HEK293T (cell line): Measurements from ENCODE around the gene SAP30L.

ENCODE experiments used
- CTCF ChIA-PET: fragments of 350-600 bp; formaldehyde crosslinking; extraction: SDS; loops from one replicate; lab custom pipeline; 2021; ENCODE audit warnings: antibody characterized with exemption, inconsistent platforms; lab: Yijun Ruan, JAX
- POLR2A ChIA-PET: fragments of 350-600 bp; formaldehyde crosslinking; extraction: SDS; loops from one replicate; lab custom pipeline; 2020; ENCODE audit warnings: antibody characterized with exemption, inconsistent platforms; lab: Yijun Ruan, JAX
- DNase-seq: peaks from one replicate; pipeline ENCODE4 v3.0.0; 2012; ENCODE audit warnings: mixed read lengths; ENCODE audit errors: extremely low spot score
- ARNT ChIP-seq: fragments of 450-650 bp; IDR thresholded peaks from 2 replicates; pipeline ENCODE4 v1.6.1; 2017; ENCODE audit warnings: mild to moderate bottlenecking
- BHLHE40 ChIP-seq: fragments of 450-650 bp; IDR thresholded peaks from 2 replicates; pipeline ENCODE4 v1.6.1; 2016; ENCODE audit warnings: mild to moderate bottlenecking, moderate library complexity, borderline replicate concordance
- CTBP1 ChIP-seq: fragments of 450-650 bp; IDR thresholded peaks from 2 replicates; pipeline ENCODE4 v1.6.1; 2016; ENCODE audit warnings: borderline replicate concordance
- ELF4 ChIP-seq: fragments of 450-650 bp; IDR thresholded peaks from 2 replicates; pipeline ENCODE4 v1.6.1; 2017; ENCODE audit warnings: antibody characterized with exemption
- FOXA1 ChIP-seq: fragments of 450-650 bp; IDR thresholded peaks from 2 replicates; pipeline ENCODE4 v1.6.1; 2016; ENCODE audit warnings: mild to moderate bottlenecking
- FOXK2 ChIP-seq: fragments of 450-650 bp; IDR thresholded peaks from 2 replicates; pipeline ENCODE4 v1.6.1; 2016; ENCODE audit warnings: mild to moderate bottlenecking
- FOXM1 ChIP-seq: fragments of 450-650 bp; IDR thresholded peaks from 2 replicates; pipeline ENCODE4 v1.6.1; 2017; ENCODE audit warnings: mild to moderate bottlenecking, borderline replicate concordance
- HDGF ChIP-seq: fragments of 450-650 bp; IDR thresholded peaks from 2 replicates; pipeline ENCODE4 v1.6.1; 2017; ENCODE audit warnings: antibody characterized with exemption, borderline replicate concordance
- L3MBTL2 ChIP-seq: fragments of 450-650 bp; conservative IDR thresholded peaks from 2 replicates; pipeline ENCODE4 v1.6.1; 2016; ENCODE audit warnings: mild to moderate bottlenecking
- LEF1 ChIP-seq: fragments of 450-650 bp; IDR thresholded peaks from 2 replicates; pipeline ENCODE4 v1.6.1; 2017; ENCODE audit warnings: mild to moderate bottlenecking, borderline replicate concordance
- NFRKB ChIP-seq: fragments of 450-650 bp; IDR thresholded peaks from 2 replicates; pipeline ENCODE4 v1.6.1; 2016; ENCODE audit warnings: mild to moderate bottlenecking, moderate library complexity
- SP1 ChIP-seq: fragments of 450-650 bp; IDR thresholded peaks from 2 replicates; pipeline ENCODE4 v1.6.1; 2017
- SUZ12 ChIP-seq: fragments of 450-650 bp; IDR thresholded peaks from 2 replicates; pipeline ENCODE4 v1.6.1; 2016; ENCODE audit warnings: mild to moderate bottlenecking
- TARDBP ChIP-seq: fragments of 450-650 bp; IDR thresholded peaks from 2 replicates; pipeline ENCODE4 v1.6.1; 2016
- ZNF384 ChIP-seq: fragments of 450-650 bp; IDR thresholded peaks from 2 replicates; pipeline ENCODE4 v1.6.1; 2016
- TF ChIP-seq, protein P1 (sequence below): fragments of 450-650 bp; IDR thresholded peaks from 2 replicates; pipeline ENCODE4 v1.6.1; 2016

Gene SAP30L

DNA sequence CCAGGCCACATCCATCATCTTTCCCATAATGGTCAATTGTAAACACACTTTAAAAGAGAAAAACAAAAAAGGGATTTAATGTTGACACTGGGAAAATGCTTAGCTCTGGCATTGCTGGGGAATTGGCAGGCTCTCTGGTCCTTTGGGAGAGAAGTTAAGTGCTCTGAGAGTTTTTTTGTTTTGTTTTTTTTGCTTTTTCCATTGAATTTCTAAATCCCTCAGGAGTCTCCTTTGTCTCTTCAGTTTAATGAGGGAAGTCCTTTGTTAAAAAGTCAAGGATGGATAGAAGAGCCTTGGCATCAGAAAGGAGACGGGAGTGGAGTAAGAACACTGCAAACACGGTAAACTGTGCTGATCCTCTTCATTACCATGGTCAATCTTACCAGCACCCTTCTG, 39.3 kb downstream of the SAP30L start:
- POLR2A ChIA-PET: interaction anchor here (0.8 to 1.7 kb wide), 4 partner anchors 18 to 126 kb away, joined by 3 to 4 read pairs (median 3); no protein-coding TSS in a partner anchor
- TF ChIP-seq, protein P1, sequence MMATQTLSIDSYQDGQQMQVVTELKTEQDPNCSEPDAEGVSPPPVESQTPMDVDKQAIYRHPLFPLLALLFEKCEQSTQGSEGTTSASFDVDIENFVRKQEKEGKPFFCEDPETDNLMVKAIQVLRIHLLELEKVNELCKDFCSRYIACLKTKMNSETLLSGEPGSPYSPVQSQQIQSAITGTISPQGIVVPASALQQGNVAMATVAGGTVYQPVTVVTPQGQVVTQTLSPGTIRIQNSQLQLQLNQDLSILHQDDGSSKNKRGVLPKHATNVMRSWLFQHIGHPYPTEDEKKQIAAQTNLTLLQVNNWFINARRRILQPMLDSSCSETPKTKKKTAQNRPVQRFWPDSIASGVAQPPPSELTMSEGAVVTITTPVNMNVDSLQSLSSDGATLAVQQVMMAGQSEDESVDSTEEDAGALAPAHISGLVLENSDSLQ: no peak
- TF ChIP-seq ZNF384: no peak
- TF ChIP-seq L3MBTL2: no peak
- TF ChIP-seq FOXA1: no peak
- TF ChIP-seq SUZ12: no peak
- TF ChIP-seq ELF4: no peak
- no peak for TF ChIP-seq HDGF
- no peak for TF ChIP-seq TARDBP
- TF ChIP-seq NFRKB: no peak
- no peak for DNase-seq
- CTCF ChIA-PET: interaction anchor here (2.0 to 3.3 kb wide), 3 partner anchors 14 to 36 kb away, joined by 6 to 16 read pairs (median 9); no protein-coding TSS in a partner anchor

DNA sequence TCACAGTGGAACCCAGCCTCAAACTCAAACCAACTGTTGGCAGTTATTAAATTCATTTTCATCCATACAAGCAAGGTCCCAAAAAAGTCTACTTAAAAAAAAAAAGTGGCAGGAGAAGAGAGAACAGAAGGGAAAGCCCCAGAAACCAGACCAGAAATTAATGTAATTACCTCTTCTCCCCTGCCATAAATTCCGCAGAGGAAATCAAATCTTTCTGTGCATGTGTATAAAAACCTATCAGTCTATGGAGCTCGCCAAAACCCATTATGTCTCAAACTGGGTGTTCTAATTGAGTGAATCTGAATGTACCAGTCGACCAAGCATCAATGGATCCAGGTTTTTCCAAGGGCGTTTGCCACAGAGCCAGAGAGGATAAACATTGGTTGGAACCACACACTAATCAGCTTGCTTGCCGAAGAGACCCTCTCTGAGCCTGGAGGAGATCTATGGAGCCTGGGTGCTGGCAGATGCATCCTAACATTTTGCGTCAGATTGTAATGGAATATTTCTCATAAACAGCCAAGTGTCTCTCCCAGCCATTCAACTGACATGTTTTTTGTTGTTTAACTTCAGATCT, 40.1 kb downstream of the SAP30L start:
- ChIA-PET CTCF (interaction anchor here (0.5 to 3.3 kb wide), 5 partner anchors 15 to 37 kb away, joined by 3 to 16 read pairs (median 7); no protein-coding TSS in a partner anchor), POLR2A (interaction anchor here (0.7 kb wide), 1 partner anchor 63 kb away, joined by 3 read pairs; no protein-coding TSS in a partner anchor)
- TF ChIP-seq FOXK2: no peak
- TF ChIP-seq TARDBP: no peak
- DNase-seq: no peak

- ChIA-PET CTCF (interaction anchor here (0.5 to 2.3 kb wide), 4 partner anchors 15 to 38 kb away, joined by 3 to 9 read pairs (median 6); no protein-coding TSS in a partner anchor), POLR2A (interaction anchor here (0.7 to 1.2 kb wide), 4 partner anchors 9 to 85 kb away, joined by 3 to 6 read pairs (median 4); partner anchors contain the start of gene HAND1)
- no peak for DNase-seq
- no peak for TF ChIP-seq SUZ12
- TF ChIP-seq CTBP1: 0 out of 2 replicates have a peak, but pooled peaks have one; percentile 28
- TF ChIP-seq, protein P1: peak; percentile 43; the same call in 1 of the 2 replicates
These were observed 40.6 kb downstream of the SAP30L start for GRCh38 chr5:154486427-154486866.

DNA sequence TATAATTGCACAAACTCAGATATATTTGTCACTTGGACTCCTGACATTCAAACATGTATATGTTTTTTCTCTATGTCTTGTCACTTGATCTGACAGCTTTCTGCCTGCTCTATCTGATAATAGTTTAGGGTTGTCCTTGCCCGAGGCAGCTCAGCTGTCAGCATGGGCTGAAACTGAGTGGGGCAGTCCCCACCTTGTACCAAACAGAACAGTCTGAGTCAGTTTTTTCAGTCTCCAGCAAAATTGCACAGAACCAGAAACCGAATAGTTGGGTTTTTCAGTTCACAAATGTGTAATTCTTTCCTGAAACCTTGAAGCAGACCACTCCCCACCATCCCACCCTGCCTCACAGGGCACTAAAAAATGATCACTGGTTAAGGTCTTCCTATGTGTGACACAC, 41.7 kb downstream of the SAP30L start:
- ChIA-PET CTCF (no interaction called here), POLR2A (interaction anchor here (0.9 to 1.2 kb wide), 3 partner anchors 10 to 84 kb away, joined by 3 to 6 read pairs (median 4); partner anchors contain the start of gene HAND1)
- no peak for DNase-seq
- TF ChIP-seq CTBP1 (no peak), FOXA1 (no peak)
- TF ChIP-seq, protein P1: peak; percentile 59

- ChIA-PET POLR2A (no interaction called here), CTCF (interaction anchor here (1.2 kb wide), 1 partner anchor 29 kb away, joined by 4 read pairs; no protein-coding TSS in a partner anchor)
These were observed 46.1 kb downstream of the SAP30L start for GRCh38 chr5:154491941-154492340.

DNA sequence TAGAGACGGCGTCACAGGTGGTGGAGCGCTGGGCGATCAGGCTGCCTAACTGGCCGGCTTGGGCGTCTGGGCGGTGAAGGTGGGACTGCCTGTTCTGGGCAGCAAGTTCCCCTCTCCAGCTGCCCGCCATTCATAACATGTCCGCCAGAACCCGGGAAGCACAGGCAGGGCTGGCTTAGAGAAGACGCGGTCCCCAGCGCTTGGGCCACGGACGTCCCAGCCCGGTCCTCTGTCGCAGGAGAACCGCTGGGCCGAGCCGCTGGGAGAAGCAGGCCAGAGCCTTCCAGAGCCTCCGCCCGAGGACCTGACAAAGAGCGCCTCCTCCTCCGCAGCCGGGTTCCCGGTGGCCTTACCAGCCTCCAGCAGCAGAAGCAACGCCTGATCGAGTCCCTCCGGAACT, 47.5 kb downstream of the SAP30L start:
- TF ChIP-seq ZNF384: no peak
- no peak for TF ChIP-seq SUZ12
- TF ChIP-seq, protein P1: no peak
- TF ChIP-seq FOXK2: no peak
- TF ChIP-seq NFRKB: no peak
- TF ChIP-seq L3MBTL2: no peak
- TF ChIP-seq CTBP1: no peak
- no peak for TF ChIP-seq ELF4
- TF ChIP-seq LEF1: no peak
- no peak for TF ChIP-seq ARNT
- TF ChIP-seq FOXA1: no peak
- TF ChIP-seq BHLHE40: no peak
- no peak for TF ChIP-seq FOXM1
- TF ChIP-seq TARDBP: no peak
- TF ChIP-seq SP1: no peak
- no peak for TF ChIP-seq HDGF
- ChIA-PET POLR2A (no interaction called here), CTCF (no interaction called here)
- no peak for DNase-seq

More at GRCh38 chr5:154491941-154492340, 46.1 kb downstream of the SAP30L start:
- TF ChIP-seq TARDBP (no peak), ARNT (no peak), NFRKB (no peak), FOXM1 (no peak), CTBP1 (no peak)
- DNase-seq: no peak

- POLR2A ChIA-PET: no interaction called here
- CTCF ChIA-PET: no interaction called here
- no peak for DNase-seq
- no peak for TF ChIP-seq ARNT
These were observed 48.2 kb downstream of the SAP30L start for GRCh38 chr5:154494036-154494435.
